ENCODE data around the gene EBF3.

The EBF3 gene

DNA sequence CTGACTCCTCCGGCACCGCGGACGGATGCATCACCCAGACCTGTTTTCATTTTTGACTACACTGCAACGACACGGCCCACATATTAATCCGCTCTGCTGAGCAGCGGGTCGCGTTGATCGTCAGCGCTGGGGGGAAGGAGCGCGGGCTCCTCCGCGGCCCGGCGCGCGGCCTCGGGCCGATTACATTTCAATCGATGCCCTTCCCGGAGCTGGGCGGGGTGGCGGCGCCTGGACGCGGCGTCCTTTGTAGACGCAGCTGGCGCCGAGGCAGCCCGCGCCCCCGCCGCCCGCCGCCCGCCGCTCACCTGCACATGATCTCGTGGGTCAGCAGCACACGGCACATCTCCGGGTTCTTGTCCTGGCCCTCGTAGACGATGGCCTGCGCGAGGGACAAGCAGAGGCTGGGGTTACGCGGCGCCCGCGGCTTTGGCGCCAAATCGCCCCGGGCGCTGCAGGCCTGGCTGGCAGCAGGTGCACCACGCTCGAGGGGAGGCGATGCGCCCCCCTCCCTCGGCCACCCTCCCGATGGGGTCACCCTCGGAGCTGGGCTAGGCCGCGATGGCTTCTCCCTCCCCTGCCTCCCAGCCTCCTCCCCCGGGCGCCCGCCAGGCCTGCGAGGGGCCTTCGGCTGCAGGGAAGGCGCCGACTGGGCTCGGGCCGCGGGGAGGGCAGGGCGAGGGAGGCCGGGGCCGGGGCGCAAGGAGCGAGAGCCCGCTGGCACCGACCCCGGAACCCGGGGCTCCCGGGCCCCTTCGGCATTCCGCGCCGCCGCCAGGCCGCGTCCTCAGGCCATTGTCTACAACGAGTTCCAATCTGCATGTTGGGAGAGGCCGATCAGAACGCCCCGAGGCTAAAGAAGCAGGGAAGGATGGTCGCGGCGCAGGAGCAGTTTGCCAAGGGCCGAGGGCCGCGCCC is 5.2 kb downstream of the EBF3 start:
- TF ChIP-seq, protein P1, sequence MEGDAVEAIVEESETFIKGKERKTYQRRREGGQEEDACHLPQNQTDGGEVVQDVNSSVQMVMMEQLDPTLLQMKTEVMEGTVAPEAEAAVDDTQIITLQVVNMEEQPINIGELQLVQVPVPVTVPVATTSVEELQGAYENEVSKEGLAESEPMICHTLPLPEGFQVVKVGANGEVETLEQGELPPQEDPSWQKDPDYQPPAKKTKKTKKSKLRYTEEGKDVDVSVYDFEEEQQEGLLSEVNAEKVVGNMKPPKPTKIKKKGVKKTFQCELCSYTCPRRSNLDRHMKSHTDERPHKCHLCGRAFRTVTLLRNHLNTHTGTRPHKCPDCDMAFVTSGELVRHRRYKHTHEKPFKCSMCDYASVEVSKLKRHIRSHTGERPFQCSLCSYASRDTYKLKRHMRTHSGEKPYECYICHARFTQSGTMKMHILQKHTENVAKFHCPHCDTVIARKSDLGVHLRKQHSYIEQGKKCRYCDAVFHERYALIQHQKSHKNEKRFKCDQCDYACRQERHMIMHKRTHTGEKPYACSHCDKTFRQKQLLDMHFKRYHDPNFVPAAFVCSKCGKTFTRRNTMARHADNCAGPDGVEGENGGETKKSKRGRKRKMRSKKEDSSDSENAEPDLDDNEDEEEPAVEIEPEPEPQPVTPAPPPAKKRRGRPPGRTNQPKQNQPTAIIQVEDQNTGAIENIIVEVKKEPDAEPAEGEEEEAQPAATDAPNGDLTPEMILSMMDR (IDR thresholded peaks at IDR 0.05; ENCODE audit: borderline replicate concordance, insufficient read depth, low read depth, low read length), result no peak
- no peak overlapping the region for H3K4me3 ChIP-seq (ENCODE audit: low read depth, low read length)

GRCh38 chr10:129958148-129958628 is 5.9 kb downstream of the EBF3 start:
- TF ChIP-seq, protein P1 (IDR thresholded peaks at IDR 0.05; ENCODE audit: borderline replicate concordance, insufficient read depth, low read depth, low read length), result no peak
- no peak overlapping the region for H3K4me3 ChIP-seq (ENCODE audit: low read depth, low read length)

DNA sequence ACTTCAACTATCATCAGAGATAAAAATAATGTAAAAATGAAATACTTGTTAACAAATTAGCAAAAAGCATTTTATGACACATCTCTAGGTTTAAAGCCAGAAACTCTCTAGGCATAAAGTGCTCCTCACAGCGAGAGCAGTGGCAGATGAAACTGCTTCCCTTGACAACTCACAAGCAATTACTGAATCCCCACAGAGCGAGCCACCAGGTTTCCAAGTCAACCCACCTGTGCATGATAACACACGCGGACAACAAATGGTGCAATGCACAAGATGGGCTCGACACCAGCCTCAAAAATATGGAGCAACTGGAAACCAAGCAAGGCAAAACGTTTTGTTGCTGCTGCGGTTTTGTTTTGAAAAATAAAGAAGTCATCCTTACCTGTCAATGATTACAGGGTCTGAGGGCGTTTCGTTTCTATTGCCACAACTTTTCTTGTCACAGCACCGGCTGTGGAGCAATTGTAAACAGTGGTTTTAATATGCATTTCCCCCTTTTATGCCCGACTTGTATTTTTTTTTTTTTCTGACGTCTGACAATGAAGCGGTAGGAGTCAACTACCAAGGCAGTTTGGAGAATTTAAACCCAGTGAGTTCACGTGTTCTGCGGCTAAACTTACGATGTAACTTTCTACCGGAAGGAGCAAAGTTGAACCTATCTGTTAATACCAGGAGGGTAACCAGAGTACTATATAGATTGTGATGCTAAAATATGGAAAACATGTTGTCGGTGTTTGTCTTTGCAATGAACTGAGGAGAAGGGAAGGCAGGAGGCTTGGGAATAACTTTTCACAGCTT is 7.0 kb downstream of the EBF3 start:
- TF ChIP-seq, protein P1 (IDR thresholded peaks at IDR 0.05; ENCODE audit: borderline replicate concordance, insufficient read depth, low read depth, low read length), result no peak
- no peak overlapping the region for H3K4me3 ChIP-seq (ENCODE audit: low read depth, low read length)

DNA sequence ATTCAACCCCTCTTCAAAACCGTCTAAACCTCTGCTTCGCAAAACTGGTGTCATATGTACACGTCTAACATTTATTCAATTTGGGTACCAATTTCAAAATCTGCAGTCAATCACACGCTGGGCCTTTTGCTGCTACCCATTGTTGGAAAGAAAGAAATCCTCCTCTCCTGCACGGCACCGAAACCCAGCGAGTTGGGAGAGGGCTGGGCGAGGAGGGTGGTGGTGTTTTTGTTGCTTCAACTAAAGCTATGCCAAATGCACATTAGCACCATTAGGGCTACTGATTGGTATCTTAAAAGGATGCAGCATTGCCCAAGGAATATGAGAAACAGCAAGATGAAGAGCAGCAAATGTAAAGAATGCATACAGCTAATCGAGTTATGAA is 7.8 kb downstream of the EBF3 start:
- no peak overlapping the region for H3K4me3 ChIP-seq (ENCODE audit: low read depth, low read length)
- TF ChIP-seq, protein P1 (IDR thresholded peaks at IDR 0.05; ENCODE audit: borderline replicate concordance, insufficient read depth, low read depth, low read length), result no peak

- TF ChIP-seq, protein P1 (IDR thresholded peaks at IDR 0.05; ENCODE audit: borderline replicate concordance, insufficient read depth, low read depth, low read length), result no peak
- no peak overlapping the region for H3K4me3 ChIP-seq (ENCODE audit: low read depth, low read length)
Observed at GRCh38 chr10:129955601-129956285, 8.3 kb downstream of the EBF3 start.

DNA sequence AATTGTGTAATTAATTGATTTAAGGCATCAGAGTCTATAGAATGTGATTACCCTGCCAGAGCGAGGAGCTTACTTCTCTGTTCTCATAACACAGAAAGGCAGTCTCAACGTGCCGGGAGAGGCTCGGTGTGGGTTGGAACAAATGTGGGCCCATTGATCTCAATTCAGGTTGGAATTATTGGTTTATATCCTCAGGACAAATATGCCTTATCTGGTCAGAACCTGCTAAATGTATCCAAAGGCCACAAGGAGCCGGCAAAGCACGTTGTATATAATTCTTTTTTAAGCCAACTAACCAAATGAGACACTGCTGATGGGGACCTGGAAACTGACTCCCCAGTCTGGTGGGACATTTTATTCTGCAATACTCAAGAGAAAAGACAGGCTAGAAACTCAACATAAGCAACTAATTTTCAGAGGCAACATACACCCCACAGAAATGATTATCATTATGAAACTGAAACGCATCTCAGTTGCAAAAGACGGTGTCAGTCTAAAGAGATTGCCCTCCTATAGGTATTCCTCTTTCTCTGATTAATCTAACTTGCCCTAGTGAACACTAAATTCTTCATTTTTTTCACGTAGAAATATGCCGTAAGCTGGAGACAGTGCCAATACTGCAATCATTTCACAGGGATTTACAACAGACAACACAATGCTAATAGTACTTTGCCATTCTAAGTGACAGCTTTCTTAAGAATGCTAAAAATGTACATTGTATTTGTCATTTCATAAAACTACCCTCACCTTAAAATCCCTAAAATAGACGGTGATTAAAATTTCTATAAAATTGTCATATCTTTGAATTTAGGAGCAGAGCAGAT is 9.4 kb downstream of the EBF3 start:
- H3K4me3 ChIP-seq (ENCODE audit: low read depth, low read length), result no peak overlapping the region
- TF ChIP-seq, protein P1 (IDR thresholded peaks at IDR 0.05; ENCODE audit: borderline replicate concordance, insufficient read depth, low read depth, low read length), result no peak

Measured in GM12875 (cell line).